A673 (cell line): ENCODE data around the gene SLC47A1. TPM values are rescaled to one million over a fixed set of nuclear protein-coding genes. Genes with fewer than 3 reads are reported as not detected.

ENCODE experiments used
- BruUV-seq: library from RNA; stranded (reverse); fragments of 400-500 nt; replicated peaks from 2 replicates; lab custom pipeline; 2021; lab: Mats Ljungman, UMichigan
- CTCF ChIA-PET: fragments of 300-600 bp; sonication (Branson Sonifier 250); formaldehyde crosslinking; loops from one replicate; lab custom pipeline; 2022; ENCODE audit warnings: antibody characterized with exemption; lab: Charles Lee
- POLR2A ChIA-PET: fragments of 300-600 bp; sonication (Branson Sonifier 250); formaldehyde crosslinking; loops from one replicate; lab custom pipeline; 2022; ENCODE audit warnings: antibody characterized with exemption; ENCODE audit not compliant: low non-redundant PET; lab: Charles Lee
- DNase-seq: peaks from one replicate; pipeline ENCODE4 v3.0.0-alpha.2; 2015; ENCODE audit warnings: low spot score
- H3K27ac ChIP-seq: fragments of 200-600 bp; sonication (generic); 2 replicates; pipeline ENCODE4 v1.5.1; 2016; ENCODE audit warnings: mixed run types, low read depth, mild to moderate bottlenecking, mixed read lengths, antibody characterized with exemption, low read length; ENCODE audit not compliant: poor library complexity, severe bottlenecking
- H3K27me3 ChIP-seq: fragments of 200-600 bp; sonication (generic); replicated peaks from 2 replicates; pipeline ENCODE4 v1.6.1; 2017; ENCODE audit warnings: mixed run types, low read depth, mild to moderate bottlenecking, mixed read lengths, antibody characterized with exemption, low read length; ENCODE audit not compliant: insufficient read depth, poor library complexity
- H3K36me3 ChIP-seq: fragments of 200-600 bp; sonication (generic); 2 replicates; pipeline ENCODE4 v1.6.1; 2016; ENCODE audit warnings: mixed run types, mild to moderate bottlenecking, mixed read lengths, antibody characterized with exemption, low read length; ENCODE audit not compliant: insufficient read depth, poor library complexity, severe bottlenecking
- H3K4me1 ChIP-seq: fragments of 200-600 bp; sonication (generic); 2 replicates; pipeline ENCODE4 v1.6.1; 2017; ENCODE audit warnings: mixed run types, mild to moderate bottlenecking, mixed read lengths, antibody characterized with exemption, low read length; ENCODE audit not compliant: insufficient read depth, poor library complexity, severe bottlenecking
- H3K4me3 ChIP-seq: fragments of 200-600 bp; sonication (generic); 2 replicates; pipeline ENCODE4 v1.5.1; 2016; ENCODE audit warnings: low read depth, mixed run types, mild to moderate bottlenecking, mixed read lengths, low read length; ENCODE audit not compliant: poor library complexity, severe bottlenecking
- H3K9me3 ChIP-seq: fragments of 200-600 bp; sonication (generic); 2 replicates; pipeline ENCODE4 v1.6.1; 2016; ENCODE audit warnings: mixed run types, low read depth, mild to moderate bottlenecking, mixed read lengths, antibody characterized with exemption, low read length; ENCODE audit not compliant: poor library complexity, severe bottlenecking
- CTCF ChIP-seq: fragments of 300-800, 200-600 bp; sonication (generic); conservative IDR thresholded peaks from 2 replicates; pipeline ENCODE4 v1.5.1; 2017; ENCODE audit warnings: low read depth, mild to moderate bottlenecking, antibody characterized with exemption, low read length, moderate library complexity, mixed read lengths
- EZH2 ChIP-seq: fragments of 200-600 bp; sonication (generic); IDR thresholded peaks from 2 replicates; pipeline ENCODE4 v1.6.1; 2017; ENCODE audit warnings: borderline replicate concordance, low read depth, mild to moderate bottlenecking, mixed read lengths, antibody characterized with exemption, low read length; ENCODE audit not compliant: poor library complexity, severe bottlenecking
- intact Hi-C: fragments of 100-400 bp; cut with micrococcal nuclease; formaldehyde crosslinking; loops from one replicate; pipeline ENCODE4 v1.10.0; 2022; ENCODE audit not compliant: unreplicated experiment
- total RNA-seq: library from RNA; stranded (reverse); gene quantifications from 2 replicates; pipeline ENCODE4 v1.2.3, GENCODE V29; 2021

SLC47A1 gene
- total RNA-seq, 1 experiment from 2014 or later, result 2.1 TPM

- BruUV-seq, result no TSS peak
- H3K36me3 ChIP-seq, result no peaks in the 10 kb centered on the region
- intact Hi-C loops, result no loop called here
- CTCF ChIA-PET, result no interaction called here
- no peaks in the 10 kb centered on the region for H3K9me3 ChIP-seq
- H3K4me1 ChIP-seq, result no peaks in the 10 kb centered on the region
- no peak overlapping the region for H3K27ac ChIP-seq
- no peaks in the 10 kb centered on the region for H3K27me3 ChIP-seq
- no peak overlapping the region for H3K4me3 ChIP-seq
- no peak for DNase-seq
- POLR2A ChIA-PET, result no interaction called here
- TF ChIP-seq CTCF (no peak), EZH2 (no peak)
These were observed 10.7 kb downstream of the SLC47A1 start for GRCh38 chr17:19544366-19544765.

DNA sequence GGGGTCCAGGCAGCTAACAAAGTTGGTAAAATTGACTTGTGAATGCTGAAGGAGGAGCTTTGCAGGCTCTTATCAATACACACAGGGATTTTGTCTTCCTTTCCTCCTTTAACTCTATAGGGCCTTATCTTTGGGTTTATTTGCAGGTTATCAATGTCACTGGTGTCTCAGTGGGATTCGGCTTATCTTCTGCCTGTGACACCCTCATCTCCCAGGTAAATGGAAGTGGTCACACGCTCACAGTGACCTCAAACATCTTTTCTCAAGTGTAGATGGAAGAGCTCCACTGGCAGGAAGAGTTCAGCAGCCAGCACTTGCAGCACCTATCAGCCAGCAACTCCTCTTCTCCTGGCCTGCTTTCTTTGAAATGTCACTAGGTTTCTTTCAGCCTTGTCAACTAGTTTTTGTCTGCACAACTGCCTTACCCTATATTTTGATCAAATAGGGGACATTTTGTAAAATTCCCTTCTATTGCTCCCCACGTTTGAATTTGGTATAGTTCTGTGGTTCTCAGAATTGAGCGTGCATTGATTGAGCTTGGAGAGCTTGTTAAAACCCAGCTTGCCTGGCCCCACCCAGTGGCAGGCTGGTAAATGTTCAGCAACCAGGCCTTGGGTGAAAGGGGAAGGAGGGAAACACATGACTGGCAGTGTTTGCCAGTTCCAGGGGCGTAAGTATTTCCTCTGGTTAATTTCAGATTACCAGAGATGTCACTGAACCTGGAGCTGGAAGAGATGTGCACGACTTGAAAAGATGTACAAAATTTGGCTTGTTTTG, 12.8 kb downstream of the SLC47A1 start:
- Histone ChIP-seq H3K27ac (no peak overlapping the region), H3K4me3 (no peak overlapping the region), H3K36me3 (no peaks in the 10 kb centered on the region), H3K4me1 (no peaks in the 10 kb centered on the region), H3K27me3 (no peaks in the 10 kb centered on the region), H3K9me3 (no peaks in the 10 kb centered on the region)
- intact Hi-C loops, result no loop called here
- TF ChIP-seq CTCF, result peak; percentile 29; the same call in 1 of the 2 replicates
- TF ChIP-seq EZH2, result no peak
- BruUV-seq, result no TSS peak
- ChIA-PET POLR2A (no interaction called here), CTCF (no interaction called here)
- DNase-seq, result no peak

DNA sequence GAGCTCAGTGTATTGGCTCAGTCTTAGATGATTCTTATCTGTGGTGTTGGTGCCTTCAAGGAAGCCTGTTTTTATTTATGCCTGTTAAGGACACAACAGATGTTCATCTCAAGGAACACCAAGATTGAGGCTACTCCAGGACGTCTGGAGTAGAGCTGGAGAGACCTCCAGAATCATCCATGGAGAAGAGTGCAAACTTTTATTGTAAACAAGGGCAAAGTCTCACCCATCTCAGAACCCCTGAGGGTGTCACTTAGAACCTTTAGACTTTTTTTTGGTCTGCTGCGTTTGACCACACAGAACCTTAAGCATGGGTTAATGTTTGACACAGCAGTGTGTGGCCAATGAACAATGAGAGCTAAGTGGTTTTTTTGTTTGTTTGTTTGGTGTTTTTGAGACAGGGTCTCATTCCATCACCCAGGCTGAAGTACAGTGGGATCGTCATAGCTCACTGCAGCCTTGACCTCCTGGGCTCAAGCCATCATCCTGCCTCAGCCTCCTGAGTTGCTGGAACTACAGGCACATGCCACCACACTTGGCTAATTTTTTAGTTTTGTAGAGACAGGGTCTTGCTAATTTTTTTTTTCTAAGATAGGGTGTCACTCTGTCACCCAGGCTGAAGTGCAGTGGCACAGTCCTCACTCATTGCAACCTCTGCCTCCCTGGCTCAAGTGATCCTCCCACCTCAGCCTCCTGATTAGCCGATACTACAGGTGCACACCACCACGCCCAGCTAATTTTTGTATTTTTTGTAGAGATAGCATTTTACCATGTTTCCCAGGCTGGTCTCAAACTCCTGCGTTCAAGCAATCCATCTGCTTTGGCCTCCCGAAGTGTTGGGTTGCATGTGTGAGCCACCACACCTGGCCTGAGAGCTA, 16.3 kb downstream of the SLC47A1 start:
- TF ChIP-seq CTCF, result no peak
- TF ChIP-seq EZH2, result no peak
- H3K4me1 ChIP-seq, result no peaks in the 10 kb centered on the region
- BruUV-seq, result no TSS peak
- intact Hi-C loops, result no loop called here
- no peaks in the 10 kb centered on the region for H3K9me3 ChIP-seq
- H3K4me3 ChIP-seq, result no peak overlapping the region
- H3K27me3 ChIP-seq, result no peaks in the 10 kb centered on the region
- H3K27ac ChIP-seq, result no peak overlapping the region
- H3K36me3 ChIP-seq, result no peaks in the 10 kb centered on the region
- POLR2A ChIA-PET, result interaction anchor here (0.7 kb wide), 1 partner anchor 95 kb away, joined by 3 read pairs; no protein-coding TSS in a partner anchor
- CTCF ChIA-PET, result no interaction called here
- DNase-seq, result no peak
